Activated naive CD8-positive, alpha-beta T cell treated with anti-CD3 and anti-CD28 coated beads, Interleukin-2, amount 50 U/mL, for 16 hours (primary cell): ENCODE results near the gene MDM2.
"Not testable (repeated sequence)": the region's sequence is repeated elsewhere in the genome, so short reads cannot be mapped to it uniquely, and the experiment has no call there.

Experiments
- DNase-seq: peaks from one replicate; pipeline ENCODE4 v3.0.0-alpha.2; 2020; ENCODE audit warnings: low read depth, low spot score

MDM2 gene

GRCh38 chr12:68805592-68806120 is 2.3 kb upstream of the MDM2 start:
- no peak for DNase-seq

GRCh38 chr12:68806488-68807237 is 1.3 kb upstream of the MDM2 start:
- DNase-seq, result no peak

DNA sequence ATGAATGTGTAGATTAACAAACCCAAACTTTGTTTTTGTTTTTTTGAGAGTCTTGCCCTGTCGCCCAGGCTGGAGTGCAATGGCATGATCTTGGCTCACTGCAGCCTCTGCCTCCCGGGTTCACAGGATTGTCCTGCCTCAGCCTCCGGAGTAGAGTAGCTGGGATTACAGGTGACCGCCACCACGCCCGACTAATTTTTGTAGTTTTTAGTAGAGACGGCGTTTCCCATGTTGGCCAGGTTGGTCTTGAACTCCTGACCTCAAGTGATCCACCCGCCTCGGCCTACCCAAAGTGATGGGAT is 752 bp upstream of the MDM2 start:
- DNase-seq, result not testable (repeated sequence)

DNA sequence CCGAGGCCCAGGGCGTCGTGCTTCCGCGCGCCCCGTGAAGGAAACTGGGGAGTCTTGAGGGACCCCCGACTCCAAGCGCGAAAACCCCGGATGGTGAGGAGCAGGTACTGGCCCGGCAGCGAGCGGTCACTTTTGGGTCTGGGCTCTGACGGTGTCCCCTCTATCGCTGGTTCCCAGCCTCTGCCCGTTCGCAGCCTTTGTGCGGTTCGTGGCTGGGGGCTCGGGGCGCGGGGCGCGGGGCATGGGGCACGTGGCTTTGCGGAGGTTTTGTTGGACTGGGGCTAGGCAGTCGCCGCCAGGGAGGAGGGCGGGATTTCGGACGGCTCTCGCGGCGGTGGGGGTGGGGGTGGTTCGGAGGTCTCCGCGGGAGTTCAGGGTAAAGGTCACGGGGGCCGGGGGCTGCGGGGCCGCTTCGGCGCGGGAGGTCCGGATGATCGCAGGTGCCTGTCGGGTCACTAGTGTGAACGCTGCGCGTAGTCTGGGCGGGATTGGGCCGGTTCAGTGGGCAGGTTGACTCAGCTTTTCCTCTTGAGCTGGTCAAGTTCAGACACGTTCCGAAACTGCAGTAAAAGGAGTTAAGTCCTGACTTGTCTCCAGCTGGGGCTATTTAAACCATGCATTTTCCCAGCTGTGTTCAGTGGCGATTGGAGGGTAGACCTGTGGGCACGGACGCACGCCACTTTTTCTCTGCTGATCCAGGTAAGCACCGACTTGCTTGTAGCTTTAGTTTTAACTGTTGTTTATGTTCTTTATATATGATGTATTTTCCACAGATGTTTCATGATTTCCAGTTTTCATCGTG is 612 bp downstream of the MDM2 start:
- peak; percentile 2 for DNase-seq

DNA sequence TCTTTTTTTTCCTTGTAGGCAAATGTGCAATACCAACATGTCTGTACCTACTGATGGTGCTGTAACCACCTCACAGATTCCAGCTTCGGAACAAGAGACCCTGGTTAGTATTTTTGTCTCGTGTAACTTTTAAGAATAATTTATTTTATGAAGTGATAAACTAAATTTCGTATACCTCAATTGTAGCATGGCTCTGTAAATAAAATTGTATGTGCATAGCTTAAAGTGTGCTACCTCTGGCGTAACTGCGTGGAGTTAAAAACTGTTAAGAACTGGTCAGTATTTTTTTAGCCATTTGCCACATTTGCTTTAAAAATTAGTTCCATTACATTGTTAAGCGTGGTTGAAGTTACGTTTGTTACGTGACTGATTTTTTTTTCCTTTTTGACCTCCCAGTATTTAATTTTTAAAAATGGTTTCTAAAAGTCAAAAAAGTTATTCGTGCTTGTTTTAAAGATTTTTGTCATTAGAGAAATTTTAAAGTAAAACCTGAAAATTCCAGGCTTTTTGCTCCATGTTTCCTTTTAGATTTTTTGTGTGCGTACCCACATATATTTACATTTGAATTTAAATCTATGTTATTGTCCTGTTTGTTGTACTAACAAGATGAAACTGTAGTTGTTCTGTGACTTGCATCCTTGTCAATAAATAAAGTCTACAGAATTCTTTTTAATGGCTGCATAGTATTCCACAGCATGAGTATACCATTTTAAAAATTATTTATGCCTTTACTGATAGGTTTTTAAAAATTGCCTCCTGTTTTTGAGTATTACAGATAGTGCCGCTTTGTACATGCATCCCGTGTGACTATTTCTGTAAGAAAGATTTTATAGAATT is 1.4 kb downstream of the MDM2 start:
- DNase-seq, result no peak

DNA sequence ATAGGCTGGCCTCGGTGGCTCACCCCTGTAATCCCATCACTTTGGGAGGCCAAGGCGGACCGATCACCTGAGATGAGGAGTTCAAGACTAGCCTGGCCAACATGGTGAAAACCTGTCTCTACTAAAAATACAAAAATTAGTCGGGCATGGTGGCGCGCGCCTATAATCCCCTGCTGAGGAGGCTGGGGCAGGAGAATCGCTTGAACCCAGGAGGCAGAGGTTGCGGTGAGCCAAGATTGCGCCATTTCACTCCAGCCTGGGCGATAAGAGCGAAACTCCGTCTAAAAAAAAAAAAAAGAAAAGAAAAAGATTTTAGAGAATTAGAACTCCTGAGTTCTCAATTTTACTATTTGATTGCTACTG is 2.0 kb downstream of the MDM2 start:
- DNase-seq, result not testable (repeated sequence)

- DNase-seq, result not testable (repeated sequence)
Observed at GRCh38 chr12:68811573-68811972, 3.6 kb downstream of the MDM2 start.

GRCh38 chr12:68812553-68813241 is 4.7 kb downstream of the MDM2 start:
- DNase-seq, result no peak

DNA sequence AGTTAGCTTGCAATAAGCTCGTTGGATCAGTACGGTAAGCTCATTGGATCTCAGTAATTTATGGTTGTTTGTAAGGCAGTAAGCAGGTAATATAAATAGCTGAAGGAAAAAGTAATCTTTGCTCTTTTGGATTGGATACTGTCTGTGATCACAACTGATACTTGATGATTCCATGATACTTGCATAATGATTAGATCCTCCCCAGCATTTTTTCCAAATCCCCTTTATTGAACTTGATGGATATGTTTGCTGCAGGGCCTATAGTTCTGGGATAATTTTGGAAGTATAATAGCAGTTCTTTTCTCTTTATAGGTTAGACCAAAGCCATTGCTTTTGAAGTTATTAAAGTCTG is 5.2 kb downstream of the MDM2 start:
- no peak for DNase-seq

- no peak for DNase-seq
Observed at GRCh38 chr12:68814490-68815231, 6.7 kb downstream of the MDM2 start.

DNA sequence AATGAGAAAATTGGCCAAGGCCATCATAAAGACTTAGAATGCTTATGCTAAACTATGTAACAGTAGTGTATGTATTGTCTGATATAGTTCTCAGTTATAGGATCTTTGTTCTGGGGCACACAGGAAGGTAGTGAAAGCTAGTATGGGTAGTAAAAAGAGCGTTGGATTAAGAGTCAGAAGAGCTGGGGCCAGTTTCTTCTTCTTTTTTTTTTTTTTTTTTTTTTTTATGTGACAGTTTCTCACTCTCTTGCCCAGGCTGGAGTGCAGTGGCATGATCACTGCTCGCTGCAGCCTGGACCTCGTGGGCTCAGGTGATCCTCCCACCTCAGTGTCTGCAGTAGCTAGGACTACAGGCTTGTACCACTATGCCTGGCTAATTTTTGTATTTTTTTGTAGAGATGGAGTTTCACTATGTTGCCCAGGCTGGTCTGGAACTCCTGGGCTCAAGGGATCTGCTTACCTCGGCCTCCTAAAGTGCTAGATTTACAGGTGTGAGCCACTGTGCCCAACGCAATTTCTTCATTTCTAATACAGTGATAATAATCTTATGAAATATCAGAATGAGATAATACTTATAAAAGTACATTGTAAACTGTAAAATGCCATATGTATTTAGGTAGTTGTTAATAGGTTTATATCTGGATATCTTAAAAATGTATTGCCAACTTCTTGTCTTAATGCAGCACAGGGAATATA is 7.4 kb downstream of the MDM2 start:
- DNase-seq, result no peak

GRCh38 chr12:68815928-68816800 is 8.2 kb downstream of the MDM2 start:
- no peak for DNase-seq

- DNase-seq, result not testable (repeated sequence)
Observed at GRCh38 chr12:68819481-68819880, 11.5 kb downstream of the MDM2 start.

- no peak for DNase-seq
Observed at GRCh38 chr12:68821357-68822188, 13.6 kb downstream of the MDM2 start.

- no peak for DNase-seq
Observed at GRCh38 chr12:68823696-68824095, 15.7 kb downstream of the MDM2 start.

- DNase-seq, result no peak
Observed at GRCh38 chr12:68824131-68824530, 16.2 kb downstream of the MDM2 start.

GRCh38 chr12:68824597-68825250 is 16.7 kb downstream of the MDM2 start:
- DNase-seq, result no peak
